ENCODE results near the gene TMEM98.
"Not testable (repeated sequence)": the region's sequence is repeated elsewhere in the genome, so short reads cannot be mapped to it uniquely, and the experiment has no call there.

The TMEM98 gene

GRCh38 chr17:32971171-32971570 is 43.2 kb downstream of the TMEM98 start:
- FAIRE-seq (no peak), DNase-seq (ENCODE audit: insufficient read length, low spot score) (no peak)

- no peak for DNase-seq (ENCODE audit: insufficient read length, low spot score)
- no peak for FAIRE-seq
Observed at GRCh38 chr17:32976131-32976530, 48.2 kb downstream of the TMEM98 start.

- no peak for DNase-seq (ENCODE audit: insufficient read length, low spot score)
- FAIRE-seq, result no peak
Observed at GRCh38 chr17:32976605-32977004, 48.7 kb downstream of the TMEM98 start.

GRCh38 chr17:32980230-32980629 is 52.3 kb downstream of the TMEM98 start:
- FAIRE-seq (no peak), DNase-seq (ENCODE audit: insufficient read length, low spot score) (no peak)

- not testable (repeated sequence) for DNase-seq (ENCODE audit: insufficient read length, low spot score); FAIRE-seq
Observed at GRCh38 chr17:32981611-32982010, 53.7 kb downstream of the TMEM98 start.

GRCh38 chr17:32985050-32985756 is 57.2 kb downstream of the TMEM98 start:
- FAIRE-seq (no peak), DNase-seq (ENCODE audit: insufficient read length, low spot score) (no peak)

GRCh38 chr17:32987453-32987805 is 59.5 kb downstream of the TMEM98 start:
- DNase-seq (ENCODE audit: insufficient read length, low spot score); FAIRE-seq: not testable (repeated sequence)

GRCh38 chr17:32987868-32988267 is 59.9 kb downstream of the TMEM98 start:
- DNase-seq (ENCODE audit: insufficient read length, low spot score); FAIRE-seq: not testable (repeated sequence)

GRCh38 chr17:32988481-32989101 is 60.6 kb downstream of the TMEM98 start:
- no peak for FAIRE-seq

GRCh38 chr17:32992321-32993033 is 64.5 kb downstream of the TMEM98 start:
- no peak for DNase-seq (ENCODE audit: insufficient read length, low spot score)
- no peak for FAIRE-seq

More at GRCh38 chr17:32988481-32989101, 60.6 kb downstream of the TMEM98 start:
- DNase-seq (ENCODE audit: insufficient read length, low spot score), result no peak

GRCh38 chr17:32993977-32994376 is 66.0 kb downstream of the TMEM98 start:
- FAIRE-seq (no peak), DNase-seq (ENCODE audit: insufficient read length, low spot score) (no peak)

Measured in HTR-8/SVneo (cell line).